ENCODE measurements around the gene BRAF. TPM values are rescaled to one million over a fixed set of nuclear protein-coding genes. Genes with fewer than 3 reads are reported as not detected.
"Not testable (repeated sequence)": the region's sequence is repeated elsewhere in the genome, so short reads cannot be mapped to it uniquely, and the experiment has no call there.

The BRAF gene
- total RNA-seq, 4 donors from 2014 or later: 34.0 to 50.7 (median 36.8) TPM

DNA sequence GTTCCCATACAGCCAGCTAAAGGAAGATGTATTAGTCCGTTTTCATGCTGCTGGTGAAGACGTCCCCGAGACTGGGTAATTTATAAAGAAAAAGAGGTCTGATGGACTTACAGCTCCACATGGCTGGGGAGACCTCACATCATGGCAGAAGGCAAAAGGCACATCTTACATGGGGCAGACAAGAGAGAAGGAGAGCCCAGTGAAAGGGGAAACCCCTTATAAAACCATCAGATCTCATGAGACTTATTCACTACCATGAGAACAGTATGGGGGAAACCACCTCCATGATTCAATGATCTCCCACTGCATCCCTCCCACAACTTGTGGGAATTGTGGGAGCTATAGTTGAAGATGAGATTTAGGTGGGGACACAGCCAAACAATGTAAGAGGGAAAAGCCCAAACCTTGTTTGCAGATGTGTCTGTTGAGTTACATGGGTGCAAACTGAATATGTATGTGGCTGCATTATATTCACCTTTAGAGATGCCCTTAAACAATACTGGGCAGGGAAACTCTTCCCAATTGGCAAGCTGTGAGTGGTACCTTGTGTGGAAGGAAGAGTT is 13.1 kb upstream of the BRAF start:
- Histone ChIP-seq H3K4me1 (no peaks in the 10 kb centered on the region), H3K36me3 (no peaks in the 10 kb centered on the region), H3K27me3 (peaks cover 0 to 3% (median 0%) of the 10 kb centered on the region in 4 donors), H3K9me3 (no peaks in the 10 kb centered on the region), H3K4me3 (no peak overlapping the region), H3K27ac (replicated peaks in 1 of 4) (no peak overlapping the region)
- TF ChIP-seq, protein P1, sequence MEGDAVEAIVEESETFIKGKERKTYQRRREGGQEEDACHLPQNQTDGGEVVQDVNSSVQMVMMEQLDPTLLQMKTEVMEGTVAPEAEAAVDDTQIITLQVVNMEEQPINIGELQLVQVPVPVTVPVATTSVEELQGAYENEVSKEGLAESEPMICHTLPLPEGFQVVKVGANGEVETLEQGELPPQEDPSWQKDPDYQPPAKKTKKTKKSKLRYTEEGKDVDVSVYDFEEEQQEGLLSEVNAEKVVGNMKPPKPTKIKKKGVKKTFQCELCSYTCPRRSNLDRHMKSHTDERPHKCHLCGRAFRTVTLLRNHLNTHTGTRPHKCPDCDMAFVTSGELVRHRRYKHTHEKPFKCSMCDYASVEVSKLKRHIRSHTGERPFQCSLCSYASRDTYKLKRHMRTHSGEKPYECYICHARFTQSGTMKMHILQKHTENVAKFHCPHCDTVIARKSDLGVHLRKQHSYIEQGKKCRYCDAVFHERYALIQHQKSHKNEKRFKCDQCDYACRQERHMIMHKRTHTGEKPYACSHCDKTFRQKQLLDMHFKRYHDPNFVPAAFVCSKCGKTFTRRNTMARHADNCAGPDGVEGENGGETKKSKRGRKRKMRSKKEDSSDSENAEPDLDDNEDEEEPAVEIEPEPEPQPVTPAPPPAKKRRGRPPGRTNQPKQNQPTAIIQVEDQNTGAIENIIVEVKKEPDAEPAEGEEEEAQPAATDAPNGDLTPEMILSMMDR (IDR thresholded peaks at IDR 0.05): no peak
- no peak for TF ChIP-seq POLR2AphosphoS5 (IDR thresholded peaks at IDR 0.05)
- TF ChIP-seq EP300 (IDR thresholded peaks at IDR 0.05): no peak
- TF ChIP-seq POLR2A (IDR thresholded peaks at IDR 0.05; ENCODE audit: low read depth): no peak
- no peak for DNase-seq (ENCODE audit: extremely low spot score)
- intact Hi-C loops (cut with DNase I): no loop called here
- 73% methylated on average over 3 of the region's 3 CpGs for WGBS

DNA sequence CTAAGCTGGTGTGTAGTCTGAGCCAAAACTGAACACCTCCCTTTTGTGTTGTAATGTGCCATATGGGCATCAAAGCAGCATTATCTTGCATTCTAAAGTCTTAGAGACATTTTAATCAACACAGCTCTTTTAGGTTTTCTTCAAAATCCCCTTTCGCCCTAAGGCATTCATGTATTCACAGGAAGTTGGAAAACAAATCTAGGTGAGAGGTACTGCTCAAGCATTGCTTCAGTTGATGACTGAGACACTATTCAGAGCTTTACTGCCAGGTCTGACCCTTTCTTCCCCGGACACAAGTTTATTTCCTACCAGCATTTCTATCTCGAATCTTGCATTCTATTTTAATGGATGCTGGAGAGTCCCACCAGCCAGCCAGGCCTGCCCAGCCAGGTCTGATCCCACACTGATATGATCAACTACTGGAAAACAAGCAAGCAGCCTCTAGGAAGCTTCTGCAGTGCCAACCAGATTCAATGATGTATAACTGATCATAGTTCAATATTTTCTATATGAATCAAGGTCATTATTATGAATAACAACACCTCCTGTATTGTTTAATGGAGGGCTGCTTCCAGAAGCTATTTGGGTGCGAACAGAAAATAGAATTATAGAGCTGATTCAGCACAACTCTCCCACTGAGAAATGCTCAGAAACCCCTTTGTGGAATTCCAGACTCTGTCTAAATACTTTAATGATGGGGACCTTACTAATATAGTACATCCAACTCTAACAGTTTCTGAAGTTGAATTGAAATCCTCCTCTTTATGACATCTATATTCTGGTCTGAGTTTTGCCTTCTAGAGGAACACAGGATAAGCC is 4.0 kb upstream of the BRAF start:
- Histone ChIP-seq H3K9me3 (no peaks in the 10 kb centered on the region), H3K27ac (replicated peaks in 1 of 4) (no peak overlapping the region), H3K27me3 (no peaks in the 10 kb centered on the region), H3K36me3 (no peaks in the 10 kb centered on the region), H3K4me3 (no peak overlapping the region), H3K4me1 (peaks cover 3 to 10% (median 7%) of the 10 kb centered on the region in 4 donors)
- 87% methylated on average over 4 of the region's 4 CpGs for WGBS
- intact Hi-C loops (cut with DNase I): no loop called here
- DNase-seq (ENCODE audit: extremely low spot score): no peak
- TF ChIP-seq POLR2A (IDR thresholded peaks at IDR 0.05; ENCODE audit: low read depth) (no peak), POLR2AphosphoS5 (IDR thresholded peaks at IDR 0.05) (no peak), EP300 (IDR thresholded peaks at IDR 0.05) (no peak)
- TF ChIP-seq, protein P1 (IDR thresholded peaks at IDR 0.05): no peak

DNA sequence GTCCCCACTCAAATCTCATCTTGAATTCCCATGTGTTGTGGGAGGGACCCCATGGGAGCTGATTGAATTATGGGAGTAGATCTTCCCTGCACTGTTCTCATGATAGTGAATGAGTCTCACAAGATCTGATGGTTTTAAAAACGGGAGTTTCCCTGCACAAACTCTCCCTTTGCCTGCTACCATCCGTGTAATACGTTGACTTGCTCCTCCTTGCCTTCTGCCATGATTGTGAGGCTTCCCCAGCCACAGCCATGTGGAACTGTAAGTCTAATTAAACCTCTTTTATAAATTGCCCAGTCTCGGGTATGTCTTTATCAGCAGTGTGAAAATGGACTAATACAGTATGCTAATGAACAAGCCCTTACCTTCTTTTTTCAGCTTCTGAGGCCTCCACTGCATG is 3.2 kb upstream of the BRAF start:
- not testable (repeated sequence) for H3K4me3 ChIP-seq; H3K27me3 ChIP-seq; H3K27ac ChIP-seq (replicated peaks in 1 of 4); H3K36me3 ChIP-seq; DNase-seq (ENCODE audit: extremely low spot score); H3K9me3 ChIP-seq
- H3K4me1 ChIP-seq: peaks cover 10 to 16% (median 13%) of the 10 kb centered on the region in 4 donors
- intact Hi-C loops (cut with DNase I): loop anchor here (2.0 kb wide), 1 partner anchor 85 kb away; no protein-coding TSS in a partner anchor
- 87% methylated on average over 4 of the region's 4 CpGs for WGBS

DNA sequence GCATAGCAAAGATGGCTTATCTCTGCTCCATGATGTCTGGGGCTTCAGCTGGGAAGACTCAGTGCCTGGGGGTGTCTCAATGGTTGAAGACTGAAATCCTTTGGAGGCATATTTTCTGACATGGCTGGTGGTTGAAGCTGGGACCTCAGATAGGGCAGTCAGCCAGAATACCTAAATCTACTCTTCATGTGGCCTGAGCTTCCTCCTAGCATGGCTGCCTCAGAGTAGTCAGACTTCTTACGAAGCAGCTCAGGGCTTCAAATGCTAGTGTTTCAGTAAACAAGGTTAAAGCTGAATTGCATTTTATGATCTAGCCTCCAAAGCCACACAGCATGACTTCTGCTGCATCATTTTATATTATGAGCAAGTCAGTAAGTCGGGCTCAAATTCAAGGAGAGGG is 2.6 kb upstream of the BRAF start:
- H3K4me1 ChIP-seq: peaks cover 16 to 22% (median 19%) of the 10 kb centered on the region in 4 donors
- H3K27ac ChIP-seq (replicated peaks in 1 of 4): no peak overlapping the region
- DNase-seq (ENCODE audit: extremely low spot score): no peak
- no peaks in the 10 kb centered on the region for H3K27me3 ChIP-seq
- H3K9me3 ChIP-seq: no peaks in the 10 kb centered on the region
- WGBS: 100% methylated on average over 2 of the region's 2 CpGs
- no peak overlapping the region for H3K4me3 ChIP-seq
- intact Hi-C loops (cut with DNase I): loop anchor here (2.0 kb wide), 1 partner anchor 85 kb away; no protein-coding TSS in a partner anchor
- H3K36me3 ChIP-seq: no peaks in the 10 kb centered on the region
- no peak for TF ChIP-seq POLR2AphosphoS5 (IDR thresholded peaks at IDR 0.05)
- TF ChIP-seq, protein P1 (IDR thresholded peaks at IDR 0.05): no peak
- no peak for TF ChIP-seq EP300 (IDR thresholded peaks at IDR 0.05)
- TF ChIP-seq POLR2A (IDR thresholded peaks at IDR 0.05; ENCODE audit: low read depth): no peak

DNA sequence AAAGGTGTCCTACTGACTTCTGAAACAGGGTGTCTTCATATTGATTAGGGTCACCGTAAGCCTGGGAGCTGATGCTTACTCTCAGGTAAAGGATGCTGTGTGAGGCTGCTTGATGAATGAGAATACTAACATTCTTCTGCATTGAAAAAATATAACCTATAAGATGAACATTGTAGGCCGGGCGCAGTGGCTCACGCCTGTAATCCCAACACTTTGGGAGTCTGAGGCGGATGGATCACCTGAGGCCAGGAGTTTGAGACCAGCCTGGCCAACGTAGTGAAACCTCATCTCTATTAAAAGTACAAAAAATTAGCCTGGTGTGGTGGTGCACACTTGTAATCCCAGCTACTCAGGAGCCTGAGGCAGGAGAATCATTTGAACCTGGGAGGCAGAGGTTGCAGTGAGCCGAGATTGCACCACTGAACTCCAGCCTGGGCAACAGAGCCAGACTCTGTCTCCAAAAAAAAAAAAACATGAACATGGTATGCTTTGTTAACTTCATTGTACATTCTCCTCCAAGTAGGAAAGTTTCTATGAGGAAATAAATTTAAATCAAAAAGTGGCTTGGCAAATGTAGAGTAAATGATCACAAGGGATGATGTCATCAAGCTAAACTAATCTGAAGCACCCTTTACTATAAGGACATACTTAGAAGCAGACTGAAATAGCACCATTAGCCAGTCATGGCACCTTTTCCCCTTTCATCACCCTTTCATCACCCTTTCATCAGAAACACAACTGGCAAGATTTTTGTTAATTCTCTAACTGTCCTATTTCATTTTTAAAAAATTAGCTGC is 1.5 kb upstream of the BRAF start:
- 96% methylated on average over 7 of the region's 7 CpGs for WGBS
- no peak for DNase-seq (ENCODE audit: extremely low spot score)

More for the DNA sequence above, 1.5 kb upstream of the BRAF start:
- no peaks in the 10 kb centered on the region for H3K36me3 ChIP-seq
- intact Hi-C loops (cut with DNase I): loop anchor here (2.0 kb wide), 1 partner anchor 87 kb away; no protein-coding TSS in a partner anchor
- no peak overlapping the region for H3K4me3 ChIP-seq
- H3K9me3 ChIP-seq: no peaks in the 10 kb centered on the region
- H3K4me1 ChIP-seq: peaks cover 24 to 33% (median 28%) of the 10 kb centered on the region in 4 donors
- no peak for TF ChIP-seq POLR2AphosphoS5 (IDR thresholded peaks at IDR 0.05)
- TF ChIP-seq, protein P1 (IDR thresholded peaks at IDR 0.05): no peak
- no peak for TF ChIP-seq EP300 (IDR thresholded peaks at IDR 0.05)
- no peak for TF ChIP-seq POLR2A (IDR thresholded peaks at IDR 0.05; ENCODE audit: low read depth)
- peak overlapping the region in 2 of 4 donors; percentile 100 for H3K27ac ChIP-seq (replicated peaks in 1 of 4)
- H3K27me3 ChIP-seq: no peaks in the 10 kb centered on the region
